HEK293 (cell line): ENCODE data around the gene NIPAL1.

ENCODE experiments used
- CTCF ChIA-PET: fragments of 350-600 bp; formaldehyde crosslinking; extraction: SDS; loops from one replicate; lab custom pipeline; 2021; ENCODE audit warnings: antibody characterized with exemption; lab: Yijun Ruan, JAX
- POLR2A ChIA-PET: fragments of 300-600 bp; formaldehyde crosslinking; extraction: SDS; loops from one replicate; lab custom pipeline; 2020; ENCODE audit warnings: antibody characterized with exemption, inconsistent platforms; lab: Yijun Ruan, JAX
- H3K27ac ChIP-seq: fragments of 200-500 bp; sonication (Bioruptor generic); 2 replicates; pipeline ENCODE4 v1.5.1; 2014; ENCODE audit warnings: low read depth, low read length, control low read depth, inconsistent platforms; ENCODE audit errors: extremely low read depth
- H3K36me3 ChIP-seq, 2 experiments: fragments of 200-500 bp in 1 of 2; sonication (Bioruptor generic) in 1 of 2; 1 replicate in 1 of 2; 2 replicates in 1 of 2; pipeline ENCODE4 v1.5.1; 2014 to 2017; ENCODE audit warnings: inconsistent platforms in 2 of 2, low read length in 2 of 2; ENCODE audit not compliant: control insufficient read depth in 2 of 2, insufficient read depth in 1 of 2
- H3K4me1 ChIP-seq: fragments of 200-500 bp; sonication (Bioruptor generic); 2 replicates; pipeline ENCODE4 v1.5.1; 2014; ENCODE audit warnings: mild to moderate bottlenecking, low read length, inconsistent platforms; ENCODE audit not compliant: control insufficient read depth, insufficient read depth
- H3K4me3 ChIP-seq: 2 replicates; pipeline ENCODE4 v1.5.1; 2011; ENCODE audit warnings: low read depth, mild to moderate bottlenecking, control low read depth, low read length, moderate library complexity
- H3K9me3 ChIP-seq: fragments of 200-500 bp; sonication (Bioruptor generic); 2 replicates; pipeline ENCODE4 v1.5.1; 2014; ENCODE audit warnings: low read depth, low read length, inconsistent platforms; ENCODE audit not compliant: control insufficient read depth, insufficient read depth
- FEZF1 ChIP-seq: fragments of 450-650 bp; formaldehyde crosslinking; IDR thresholded peaks from 2 replicates; pipeline ENCODE4 v1.5.1; 2016; ENCODE audit warnings: missing biosample characterization, missing genetic modification characterization
- GLI2 ChIP-seq: fragments of 450-650 bp; formaldehyde crosslinking; IDR thresholded peaks from 2 replicates; pipeline ENCODE4; 2017; ENCODE audit warnings: missing biosample characterization, missing genetic modification characterization, low read depth, borderline replicate concordance
- INSM2 ChIP-seq: fragments of 450-650 bp; formaldehyde crosslinking; IDR thresholded peaks from 2 replicates; pipeline ENCODE4 v1.5.1; 2016; ENCODE audit warnings: missing biosample characterization, missing genetic modification characterization
- REST ChIP-seq: fragments of 450-650 bp; formaldehyde crosslinking; IDR thresholded peaks from 2 replicates; pipeline ENCODE4 v1.5.1; 2016; ENCODE audit warnings: missing biosample characterization, missing genetic modification characterization
- SP3 ChIP-seq: fragments of 450-650 bp; formaldehyde crosslinking; IDR thresholded peaks from 2 replicates; pipeline ENCODE4 v1.5.1; 2016; ENCODE audit warnings: missing biosample characterization, missing genetic modification characterization
- TCF7L2 ChIP-seq: IDR thresholded peaks from 2 replicates; pipeline ENCODE4 v1.6.1; 2011; ENCODE audit warnings: low read depth, mild to moderate bottlenecking, inconsistent platforms, low read length, moderate library complexity, borderline replicate concordance
- YY2 ChIP-seq: fragments of 450-650 bp; formaldehyde crosslinking; IDR thresholded peaks from 2 replicates; pipeline ENCODE4 v1.5.1; 2016; ENCODE audit warnings: missing biosample characterization, missing genetic modification characterization
- ZFP3 ChIP-seq: fragments of 450-650 bp; formaldehyde crosslinking; IDR thresholded peaks from 2 replicates; pipeline ENCODE4 v1.5.1; 2016; ENCODE audit warnings: low read depth, missing biosample characterization, missing genetic modification characterization
- ZNF157 ChIP-seq: fragments of 450-650 bp; formaldehyde crosslinking; IDR thresholded peaks from 2 replicates; pipeline ENCODE4 v1.5.1; 2016; ENCODE audit warnings: missing biosample characterization, missing genetic modification characterization
- ZNF202 ChIP-seq: fragments of 450-650 bp; formaldehyde crosslinking; IDR thresholded peaks from 2 replicates; pipeline ENCODE4 v1.5.1; 2016; ENCODE audit warnings: missing biosample characterization, missing genetic modification characterization, borderline replicate concordance
- ZNF223 ChIP-seq: fragments of 450-650 bp; formaldehyde crosslinking; IDR thresholded peaks from 2 replicates; pipeline ENCODE4 v1.5.1; 2016; ENCODE audit warnings: missing biosample characterization, missing genetic modification characterization
- ZNF488 ChIP-seq: fragments of 450-650 bp; formaldehyde crosslinking; IDR thresholded peaks from 2 replicates; pipeline ENCODE4 v1.5.1; 2016; ENCODE audit warnings: missing biosample characterization, missing genetic modification characterization
- ZNF560 ChIP-seq: fragments of 450-650 bp; formaldehyde crosslinking; IDR thresholded peaks from 2 replicates; pipeline ENCODE4 v1.5.1; 2017; ENCODE audit warnings: missing biosample characterization, missing genetic modification characterization, borderline replicate concordance
- ZNF626 ChIP-seq: fragments of 450-650 bp; sonication (Bioruptor Pico); formaldehyde crosslinking; IDR thresholded peaks from 2 replicates; pipeline ENCODE4 v1.5.1; 2018; ENCODE audit warnings: missing biosample characterization, missing genetic modification characterization, inconsistent platforms
- ZNF776 ChIP-seq: fragments of 450-650 bp; formaldehyde crosslinking; IDR thresholded peaks from 2 replicates; pipeline ENCODE4 v1.5.0; 2017; ENCODE audit warnings: missing biosample characterization, missing genetic modification characterization, borderline replicate concordance
- ZNF830 ChIP-seq: fragments of 450-650 bp; IDR thresholded peaks from 2 replicates; pipeline ENCODE4 v1.5.0; 2018; ENCODE audit warnings: missing biosample characterization, missing genetic modification characterization, low read depth, mild to moderate bottlenecking, moderate library complexity
- TF ChIP-seq, protein P1 (sequence below): fragments of 450-650 bp; formaldehyde crosslinking; conservative IDR thresholded peaks from 2 replicates; pipeline ENCODE4 v1.5.1; 2016; ENCODE audit warnings: low read depth, missing biosample characterization, missing genetic modification characterization

Gene NIPAL1

DNA sequence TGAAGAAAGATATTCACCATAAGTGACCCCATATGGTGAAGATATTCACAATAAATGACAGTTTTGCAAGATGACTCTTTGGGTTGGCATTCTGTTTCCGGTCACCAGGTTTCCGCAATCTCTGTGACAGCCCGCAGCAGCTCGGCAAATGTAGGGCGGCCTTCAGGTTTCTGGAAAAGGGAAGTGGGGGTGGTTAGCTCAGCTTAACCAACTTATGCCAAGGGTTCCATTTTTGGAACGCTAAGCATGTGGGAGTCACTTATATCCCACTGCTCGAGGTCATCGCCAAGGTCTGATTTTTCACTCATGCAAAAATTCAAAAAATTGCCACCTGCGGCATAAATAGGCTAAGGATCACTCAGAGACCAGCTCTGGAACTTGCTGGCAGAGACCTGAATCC lies 51.0 kb downstream of the NIPAL1 start:
- no peaks in the 10 kb centered on the region for H3K9me3 ChIP-seq
- POLR2A ChIA-PET = no interaction called here
- CTCF ChIA-PET = no interaction called here

DNA sequence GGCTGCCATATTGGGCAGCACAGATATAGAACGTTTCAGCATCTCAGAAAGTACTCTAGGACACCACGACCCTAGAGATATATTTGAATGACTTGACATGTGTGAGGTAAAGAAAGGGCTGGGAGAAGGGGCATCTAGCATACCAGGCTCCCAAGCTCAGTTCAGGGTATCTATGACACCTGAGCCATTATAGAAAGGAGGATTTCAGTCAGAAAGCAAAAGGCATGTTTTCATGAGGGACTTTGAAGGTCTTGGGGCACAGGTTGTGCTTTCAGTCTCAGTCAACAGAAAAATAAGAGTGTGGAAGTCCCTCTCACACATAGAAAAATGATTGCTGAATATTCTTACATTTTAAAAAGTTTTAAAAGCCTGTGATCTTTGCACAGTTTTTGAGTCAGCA lies 51.6 kb downstream of the NIPAL1 start:
- no peaks in the 10 kb centered on the region for H3K9me3 ChIP-seq
- H3K27ac ChIP-seq = no peak overlapping the region
- POLR2A ChIA-PET = no interaction called here
- CTCF ChIA-PET = no interaction called here
- no peaks in the 10 kb centered on the region for H3K4me1 ChIP-seq
- H3K4me3 ChIP-seq = no peak overlapping the region
- TF ChIP-seq REST (no peak), YY2 (tag by site-specific recombination) (no peak), ZFP3 (tag by site-specific recombination) (no peak), SP3 (no peak), FEZF1 (tag by site-specific recombination) (no peak), ZNF830 (tag by site-specific recombination) (no peak), GLI2 (tag by site-specific recombination) (no peak), ZNF157 (no peak), ZNF223 (no peak), ZNF560 (tag by site-specific recombination) (no peak), TCF7L2 (no peak), ZNF488 (tag by site-specific recombination) (no peak), INSM2 (tag by site-specific recombination) (no peak), ZNF776 (tag by site-specific recombination) (no peak)
- TF ChIP-seq, protein P1, sequence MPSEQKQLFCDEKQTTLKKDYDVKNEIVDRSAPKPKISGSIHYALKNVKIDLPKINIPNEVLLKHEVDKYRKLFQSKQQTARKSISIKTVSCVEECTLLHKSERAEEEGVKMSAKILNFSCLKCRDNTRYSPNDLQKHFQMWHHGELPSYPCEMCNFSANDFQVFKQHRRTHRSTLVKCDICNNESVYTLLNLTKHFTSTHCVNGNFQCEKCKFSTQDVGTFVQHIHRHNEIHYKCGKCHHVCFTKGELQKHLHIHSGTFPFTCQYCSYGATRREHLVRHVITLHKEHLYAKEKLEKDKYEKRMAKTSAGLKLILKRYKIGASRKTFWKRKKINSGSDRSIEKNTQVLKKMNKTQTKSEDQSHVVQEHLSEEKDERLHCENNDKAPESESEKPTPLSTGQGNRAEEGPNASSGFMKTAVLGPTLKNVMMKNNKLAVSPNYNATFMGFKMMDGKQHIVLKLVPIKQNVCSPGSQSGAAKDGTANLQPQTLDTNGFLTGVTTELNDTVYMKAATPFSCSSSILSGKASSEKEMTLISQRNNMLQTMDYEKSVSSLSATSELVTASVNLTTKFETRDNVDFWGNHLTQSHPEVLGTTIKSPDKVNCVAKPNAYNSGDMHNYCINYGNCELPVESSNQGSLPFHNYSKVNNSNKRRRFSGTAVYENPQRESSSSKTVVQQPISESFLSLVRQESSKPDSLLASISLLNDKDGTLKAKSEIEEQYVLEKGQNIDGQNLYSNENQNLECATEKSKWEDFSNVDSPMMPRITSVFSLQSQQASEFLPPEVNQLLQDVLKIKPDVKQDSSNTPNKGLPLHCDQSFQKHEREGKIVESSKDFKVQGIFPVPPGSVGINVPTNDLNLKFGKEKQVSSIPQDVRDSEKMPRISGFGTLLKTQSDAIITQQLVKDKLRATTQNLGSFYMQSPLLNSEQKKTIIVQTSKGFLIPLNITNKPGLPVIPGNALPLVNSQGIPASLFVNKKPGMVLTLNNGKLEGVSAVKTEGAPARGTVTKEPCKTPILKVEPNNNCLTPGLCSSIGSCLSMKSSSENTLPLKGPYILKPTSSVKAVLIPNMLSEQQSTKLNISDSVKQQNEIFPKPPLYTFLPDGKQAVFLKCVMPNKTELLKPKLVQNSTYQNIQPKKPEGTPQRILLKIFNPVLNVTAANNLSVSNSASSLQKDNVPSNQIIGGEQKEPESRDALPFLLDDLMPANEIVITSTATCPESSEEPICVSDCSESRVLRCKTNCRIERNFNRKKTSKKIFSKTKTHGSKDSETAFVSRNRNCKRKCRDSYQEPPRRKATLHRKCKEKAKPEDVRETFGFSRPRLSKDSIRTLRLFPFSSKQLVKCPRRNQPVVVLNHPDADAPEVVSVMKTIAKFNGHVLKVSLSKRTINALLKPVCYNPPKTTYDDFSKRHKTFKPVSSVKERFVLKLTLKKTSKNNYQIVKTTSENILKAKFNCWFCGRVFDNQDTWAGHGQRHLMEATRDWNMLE (tag by site-specific recombination) = no peak
- no peaks in the 10 kb centered on the region for H3K36me3 ChIP-seq

More for the DNA sequence above, 51.0 kb downstream of the NIPAL1 start:
- H3K27ac ChIP-seq = no peak overlapping the region
- H3K4me1 ChIP-seq = no peaks in the 10 kb centered on the region
- no peak for TF ChIP-seq ZNF202 (tag by site-specific recombination)
- no peak for TF ChIP-seq ZNF626 (tag by site-specific recombination)
- TF ChIP-seq, all 188 proteins: peak for 0
- Histone ChIP-seq H3K4me3 (no peak overlapping the region), H3K36me3 (no peaks in the 10 kb centered on the region)
